ENCODE data around the gene MYT1. TPM values are rescaled to one million over a fixed set of nuclear protein-coding genes. Genes with fewer than 3 reads are reported as not detected.

Gene MYT1
- total and polyA plus RNA-seq, 2 of the 8 experiments (the other 6 are each of a cell fraction or from before 2014, with no cell fraction given), result 0.63 to 2.0 TPM

GRCh38 chr20:64194269-64194668 lies 30.0 kb downstream of the MYT1 start:
- Histone ChIP-seq H2BK15ac (ENCODE audit: low read length) (no peak overlapping the region), H2AFZ (ENCODE audit: low read length) (no peak overlapping the region), H3K27ac (ENCODE audit: low read depth, low read length) (no peak overlapping the region), H4K8ac (ENCODE audit: extremely low read depth, insufficient read depth, low read length) (no peak overlapping the region), H3K9ac (replicated peaks in 1 of 4; ENCODE audit: extremely low read depth in 1 of 4, low read depth in 3 of 4, low read length in 3 of 4) (no peak overlapping the region), H3K23me2 (ENCODE audit: low read depth, low read length) (no peaks in the 10 kb centered on the region; the same call in 1 of the 2 replicates), H3K4me3 (ENCODE audit: extremely low read depth in 1 of 4, insufficient read depth in 2 of 4, low read depth in 3 of 4, low read length in 4 of 4) (no peak overlapping the region), H2BK5ac (ENCODE audit: low read depth, low read length) (no peak overlapping the region), H3K9me3 (ENCODE audit: insufficient read depth in 2 of 2, low read depth in 1 of 2, low read length in 1 of 2) (no peaks in the 10 kb centered on the region), H2BK120ac (replicated peaks; ENCODE audit: low read depth, low read length) (no peak overlapping the region), H4K20me1 (replicated peaks in 1 of 2; ENCODE audit: control insufficient read depth in 1 of 2, insufficient read depth in 2 of 2, low read length in 2 of 2) (no peaks in the 10 kb centered on the region), H3K4me1 (replicated peaks in 1 of 4; ENCODE audit: control insufficient read depth in 3 of 4, insufficient read depth in 4 of 4, low read length in 3 of 4) (peaks cover 4 to 23% (median 11%) of the 10 kb centered on the region in 4 experiments), H2AK5ac (ENCODE audit: low read depth, low read length) (no peak overlapping the region), H3K79me2 (ENCODE audit: control insufficient read depth in 1 of 2, insufficient read depth in 2 of 2, low read length in 2 of 2) (no peaks in the 10 kb centered on the region), H3K18ac (ENCODE audit: extremely low read depth, low read length) (no peak overlapping the region), H3K23ac (ENCODE audit: insufficient read length) (no peak overlapping the region), H3K4me2 (ENCODE audit: insufficient read depth in 1 of 2, low read depth in 2 of 2, low read length in 2 of 2) (no peak overlapping the region), H2BK12ac (ENCODE audit: low read depth, low read length) (no peak overlapping the region), H3K27me3 (replicated peaks in 1 of 4; ENCODE audit: control insufficient read depth in 3 of 4, extremely low read depth in 1 of 4, insufficient read depth in 3 of 4, low read length in 3 of 4) (no peaks in the 10 kb centered on the region), H3K56ac (replicated peaks; ENCODE audit: insufficient read length, low read depth, low read length) (no peak overlapping the region), H4K5ac (ENCODE audit: insufficient read length, low read depth, low read length) (no peak overlapping the region), H3K36me3 (ENCODE audit: control insufficient read depth in 2 of 4, insufficient read depth in 4 of 4, low read length in 3 of 4) (0 out of 8 replicates have a peak, but pooled peaks cover 0 to 2% (median 0%) of the 10 kb centered on the region in 4 experiments), H2BK20ac (ENCODE audit: low read length) (no peak overlapping the region), H3K4ac (replicated peaks; ENCODE audit: insufficient read length, low read depth, low read length) (no peak overlapping the region), H3K79me1 (ENCODE audit: low read depth, low read length) (no peaks in the 10 kb centered on the region), H4K91ac (replicated peaks; ENCODE audit: insufficient read length, low read length) (no peak overlapping the region), H3K14ac (ENCODE audit: insufficient read length) (no peak overlapping the region)
- no peak for FAIRE-seq
- POLR2A ChIA-PET (ENCODE audit: partially characterized antibody), result no interaction called here
- CTCF ChIA-PET (ENCODE audit: partially characterized antibody), result interaction anchor here (0.6 to 5.5 kb wide), 8 partner anchors 10 to 74 kb away, joined by 3 to 30 read pairs (median 4); no protein-coding TSS in a partner anchor
- TF ChIP-seq SAP30 (IDR thresholded peaks at IDR 0.05; ENCODE audit: insufficient read depth, insufficient replicate concordance, low read length) (no peak), SIN3A (conservative IDR thresholded peaks at IDR 0.05 in 1 of 2, IDR thresholded peaks at IDR 0.05 in 1 of 2; ENCODE audit: low read depth in 1 of 2, low read length in 2 of 2) (no peak), CHD1 (IDR thresholded peaks at IDR 0.05; ENCODE audit: low read depth, low read length) (no peak), POLR2AphosphoS5 (IDR thresholded peaks at IDR 0.05; ENCODE audit: low read depth, low read length) (no peak), JUND (IDR thresholded peaks at IDR 0.05; ENCODE audit: low read length) (no peak), MAFK (IDR thresholded peaks at IDR 0.05; ENCODE audit: low read depth, low read length) (no peak), TCF12 (IDR thresholded peaks at IDR 0.05; ENCODE audit: low read depth, low read length) (no peak), RXRA (IDR thresholded peaks at IDR 0.05; ENCODE audit: insufficient read depth, low read depth, low read length) (no peak), GTF2F1 (IDR thresholded peaks at IDR 0.05; ENCODE audit: borderline replicate concordance, low read depth, low read length) (no peak), BCL11A (IDR thresholded peaks at IDR 0.05; ENCODE audit: low read depth in 2 of 2, low read length in 2 of 2) (no peak), EGR1 (IDR thresholded peaks at IDR 0.05; ENCODE audit: borderline replicate concordance, low read depth, low read length) (no peak), SRF (IDR thresholded peaks at IDR 0.05; ENCODE audit: low read depth, low read length) (no peak), SIRT6 (IDR thresholded peaks at IDR 0.05; ENCODE audit: low read length) (no peak), CEBPB (IDR thresholded peaks at IDR 0.05; ENCODE audit: low read depth, low read length) (no peak)
- DNase-seq (ENCODE audit: low read depth in 1 of 2, low spot score in 2 of 2), result no peak

Measured in H1 (cell line).